Osteoblast (primary cell): ENCODE data around the gene GLRX. TPM values are rescaled to one million over a fixed set of nuclear protein-coding genes. Genes with fewer than 3 reads are reported as not detected.
A peak's percentile ranks its signal among the peaks of the same experiment; 100 is the strongest.

Experiments used
- DNase-seq: peaks from one replicate; pipeline ENCODE4 v3.0.0; 2011; ENCODE audit warnings: low spot score, mixed read lengths; ENCODE audit not compliant: insufficient read length; ENCODE audit errors: missing footprints
- H2AFZ ChIP-seq: 2 replicates; pipeline ENCODE4 v1.6.0; 2011; ENCODE audit warnings: mild to moderate bottlenecking, low read length
- H3K27ac ChIP-seq: 2 replicates; pipeline ENCODE4 v1.5.1; 2011; ENCODE audit warnings: mild to moderate bottlenecking, low read depth, low read length, moderate library complexity
- H3K27me3 ChIP-seq: 2 replicates; pipeline ENCODE4 v1.6.0; 2012; ENCODE audit warnings: mild to moderate bottlenecking, control low read depth, inconsistent platforms, low read length, moderate library complexity; ENCODE audit not compliant: insufficient read depth
- H3K36me3 ChIP-seq: 2 replicates; pipeline ENCODE4 v1.5.1; 2011; ENCODE audit warnings: mild to moderate bottlenecking, low read length, control low read depth, moderate library complexity; ENCODE audit not compliant: insufficient read depth
- H3K4me1 ChIP-seq: 2 replicates; pipeline ENCODE4 v1.5.1; 2011; ENCODE audit warnings: mild to moderate bottlenecking, low read length, control low read depth, moderate library complexity; ENCODE audit not compliant: insufficient read depth
- H3K4me2 ChIP-seq: 2 replicates; pipeline ENCODE4 v1.6.0; 2011; ENCODE audit warnings: mild to moderate bottlenecking, low read length; ENCODE audit not compliant: insufficient read depth
- H3K4me3 ChIP-seq: fragments of 200-600 bp; sonication (generic); 3 replicates; pipeline ENCODE4 v1.5.1; 2012; ENCODE audit warnings: mild to moderate bottlenecking, low read length, inconsistent platforms; ENCODE audit not compliant: insufficient read depth
- H3K79me2 ChIP-seq: 2 replicates; pipeline ENCODE4 v1.6.0; 2012; ENCODE audit warnings: mild to moderate bottlenecking, low read length, control low read depth, inconsistent platforms; ENCODE audit not compliant: insufficient read depth
- H3K9me3 ChIP-seq: 2 replicates; pipeline ENCODE4 v1.5.1; 2011; ENCODE audit warnings: low read depth, low read length, control low read depth
- H4K20me1 ChIP-seq: 2 replicates; pipeline ENCODE4 v1.6.0; 2012; ENCODE audit warnings: mild to moderate bottlenecking, low read length, control low read depth; ENCODE audit not compliant: insufficient read depth
- CTCF ChIP-seq: IDR thresholded peaks from 2 replicates; pipeline ENCODE4 v1.5.1; 2011; ENCODE audit warnings: mild to moderate bottlenecking, low read depth, low read length, moderate library complexity; ENCODE audit errors: extremely low read depth
- total RNA-seq: library from RNA; depleted of rRNA; stranded (reverse); fragments of >200 nt; gene quantifications from 2 replicates; pipeline ENCODE4 v1.2.3, GENCODE V29; 2012

GLRX gene
- total RNA-seq, 1 donor, result 59.0 TPM

DNA sequence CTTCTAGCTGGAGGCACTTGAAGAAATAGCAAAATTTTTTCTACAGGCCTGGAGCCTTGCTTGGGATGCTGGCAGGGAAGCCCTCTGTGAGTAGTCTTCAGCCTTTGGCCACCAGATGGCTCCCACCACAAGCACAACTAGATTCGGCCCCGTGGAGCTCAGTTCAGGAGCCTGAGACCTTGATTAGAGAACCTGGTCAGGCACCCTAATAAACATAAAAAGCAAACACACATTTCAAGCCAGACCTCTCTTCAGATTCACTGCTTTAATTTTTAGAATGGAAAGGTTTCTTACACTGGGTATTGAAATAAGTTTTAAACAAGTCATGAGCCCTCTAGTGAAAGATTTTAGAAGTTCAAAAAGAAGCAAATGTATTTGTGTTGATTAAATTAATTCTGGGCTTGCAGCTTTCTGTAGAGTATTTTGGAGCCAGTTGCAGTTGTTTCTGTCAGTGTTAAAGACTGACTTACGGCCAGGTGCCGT, 41.4 kb downstream of the GLRX start:
- Histone ChIP-seq H3K4me2 (no peak overlapping the region), H2AFZ (no peak overlapping the region), H3K4me1 (peaks cover 31% of the 10 kb centered on the region), H3K79me2 (no peaks in the 10 kb centered on the region), H3K9me3 (no peaks in the 10 kb centered on the region), H3K27me3 (no peaks in the 10 kb centered on the region), H3K4me3 (no peak overlapping the region), H3K27ac (peak overlapping the region; percentile 21), H4K20me1 (no peaks in the 10 kb centered on the region), H3K36me3 (peaks cover 35% of the 10 kb centered on the region)
- TF ChIP-seq CTCF, result peak; percentile 96
- DNase-seq, result no peak

- H3K27ac ChIP-seq, result peak overlapping the region; percentile 21
- no peaks in the 10 kb centered on the region for H3K79me2 ChIP-seq
- H4K20me1 ChIP-seq, result no peaks in the 10 kb centered on the region
- H3K4me1 ChIP-seq, result peaks cover 25% of the 10 kb centered on the region
- H3K27me3 ChIP-seq, result no peaks in the 10 kb centered on the region
- no peak overlapping the region for H3K4me2 ChIP-seq
- H2AFZ ChIP-seq, result no peak overlapping the region
- no peak for DNase-seq
- no peak overlapping the region for H3K4me3 ChIP-seq
- TF ChIP-seq CTCF, result no peak
- H3K36me3 ChIP-seq, result peaks cover 35% of the 10 kb centered on the region
- no peaks in the 10 kb centered on the region for H3K9me3 ChIP-seq
Observed at GRCh38 chr5:95780597-95780996, 41.9 kb downstream of the GLRX start.

GRCh38 chr5:95779611-95780010, 42.9 kb downstream of the GLRX start:
- H3K4me2 ChIP-seq, result peak overlapping the region; percentile 12
- H3K36me3 ChIP-seq, result peaks cover 29% of the 10 kb centered on the region
- H2AFZ ChIP-seq, result no peak overlapping the region
- peaks cover 2% of the 10 kb centered on the region for H3K79me2 ChIP-seq
- H3K27me3 ChIP-seq, result no peaks in the 10 kb centered on the region
- peak overlapping the region; percentile 61 for H3K27ac ChIP-seq
- H3K4me3 ChIP-seq, result no peak overlapping the region
- peaks cover 19% of the 10 kb centered on the region for H3K4me1 ChIP-seq
- no peaks in the 10 kb centered on the region for H4K20me1 ChIP-seq
- DNase-seq, result no peak
- no peak for TF ChIP-seq CTCF
- H3K9me3 ChIP-seq, result no peaks in the 10 kb centered on the region

DNA sequence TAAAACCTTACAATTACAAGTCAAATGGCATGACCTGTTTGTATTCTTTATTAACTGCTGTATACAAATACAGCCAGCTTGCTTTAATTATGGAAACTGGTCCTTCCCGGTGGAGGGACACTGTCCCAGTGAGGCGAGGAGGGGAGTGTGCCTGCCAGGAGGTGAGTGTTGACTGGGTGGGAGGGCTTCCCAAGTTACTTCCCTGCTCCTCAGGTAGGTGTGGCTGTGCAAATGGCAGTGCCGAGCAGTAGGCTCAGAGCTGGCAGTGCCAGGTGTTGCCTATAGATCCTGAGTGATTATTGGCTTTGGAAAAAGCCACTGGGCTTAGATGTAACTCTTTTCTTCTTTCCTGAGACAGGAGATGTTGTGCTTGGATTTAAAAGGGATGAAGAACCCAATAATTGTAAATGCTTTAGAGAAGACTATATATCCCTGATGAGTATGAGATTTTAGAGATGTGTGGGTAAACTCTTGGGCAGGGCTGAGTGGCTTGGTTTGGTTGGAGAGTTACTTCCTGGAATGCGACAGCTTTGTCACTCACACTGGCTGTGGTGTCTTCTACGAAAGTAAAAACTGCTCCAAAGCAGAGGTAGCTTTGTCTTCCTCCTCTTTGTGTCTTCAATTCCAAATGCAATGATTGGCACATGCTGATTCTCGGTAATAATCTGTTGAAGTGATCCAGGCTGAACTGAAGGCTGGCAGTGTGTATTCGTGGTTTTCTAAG, 43.7 kb downstream of the GLRX start:
- Histone ChIP-seq H2AFZ (no peak overlapping the region), H3K27me3 (no peaks in the 10 kb centered on the region), H3K79me2 (peaks cover 2% of the 10 kb centered on the region), H4K20me1 (no peaks in the 10 kb centered on the region), H3K4me3 (no peak overlapping the region), H3K9me3 (no peaks in the 10 kb centered on the region), H3K36me3 (peaks cover 22% of the 10 kb centered on the region), H3K4me2 (peak overlapping the region; percentile 12), H3K4me1 (peaks cover 19% of the 10 kb centered on the region), H3K27ac (peak overlapping the region; percentile 61)
- no peak for TF ChIP-seq CTCF
- DNase-seq, result no peak
